H1 (cell line): ENCODE data around the gene GIMAP5. TPM values are rescaled to one million over a fixed set of nuclear protein-coding genes. Genes with fewer than 3 reads are reported as not detected.

Source experiments
- CTCF ChIA-PET: fragments of 300-600 bp; sonication (Branson Sonifier 250); formaldehyde crosslinking; loops from one replicate; lab custom pipeline; 2021; ENCODE audit not compliant: partially characterized antibody; lab: Charles Lee
- POLR2A ChIA-PET: fragments of 300-600 bp; sonication (Branson Sonifier 250); formaldehyde crosslinking; loops from one replicate; lab custom pipeline; 2021; ENCODE audit warnings: inconsistent platforms; ENCODE audit not compliant: partially characterized antibody; lab: Charles Lee
- DNase-seq, 2 experiments: peaks; one replicate each; pipeline versions ENCODE4 v3.0.0 to v3.0.0-alpha.2; 2010 to 2022; ENCODE audit warnings: low spot score in 2 of 2, low read depth in 1 of 2, mixed read lengths in 1 of 2
- FAIRE-seq: peaks from 2 replicates; lab custom pipeline; 2011; peaks lifted over from hg19 to GRCh38; lab: Jason Lieb, UNC
- H2AFZ ChIP-seq: 2 replicates; pipeline ENCODE4 v1.8.1; 2012; ENCODE audit warnings: low read length, inconsistent platforms
- H2AK5ac ChIP-seq: 2 replicates; pipeline ENCODE4 v1.6.1; 2013; ENCODE audit warnings: low read depth, low read length
- H2BK120ac ChIP-seq: replicated peaks from 2 replicates; pipeline ENCODE3; 2013; ENCODE audit warnings: low read depth, low read length, inconsistent platforms
- H2BK12ac ChIP-seq: 2 replicates; pipeline ENCODE4 v1.6.1; 2013; ENCODE audit warnings: low read depth, low read length
- H2BK15ac ChIP-seq: 2 replicates; pipeline ENCODE4 v1.6.1; 2013; ENCODE audit warnings: low read length
- H2BK20ac ChIP-seq: 2 replicates; pipeline ENCODE4 v1.6.1; 2013; ENCODE audit warnings: low read length
- H2BK5ac ChIP-seq: 2 replicates; pipeline ENCODE4 v1.6.1; 2013; ENCODE audit warnings: low read depth, low read length
- H3K14ac ChIP-seq: 2 replicates; pipeline ENCODE4 v1.6.1; 2013; ENCODE audit warnings: inconsistent platforms; ENCODE audit not compliant: insufficient read length
- H3K18ac ChIP-seq: 2 replicates; pipeline ENCODE4 v1.6.1; 2013; ENCODE audit warnings: low read length; ENCODE audit errors: extremely low read depth
- H3K23ac ChIP-seq: 2 replicates; pipeline ENCODE4 v1.6.1; 2013; ENCODE audit warnings: inconsistent platforms; ENCODE audit not compliant: insufficient read length
- H3K23me2 ChIP-seq: 2 replicates; pipeline ENCODE4 v1.6.1; 2013; ENCODE audit warnings: low read depth, low read length
- H3K27ac ChIP-seq: 2 replicates; pipeline ENCODE4 v1.6.1; 2011; ENCODE audit warnings: low read depth, low read length, inconsistent platforms
- H3K27me3 ChIP-seq, 4 experiments: replicated peaks in 1 of 4; 1 replicate in 1 of 4; 2 replicates in 3 of 4; pipeline versions ENCODE4 v1.6.1 to v1.8.1; 2011 to 2013; ENCODE audit warnings: low read length in 3 of 4, mild to moderate bottlenecking in 3 of 4, inconsistent platforms in 2 of 4, mixed read lengths in 2 of 4, moderate library complexity in 1 of 4; ENCODE audit not compliant: control insufficient read depth in 3 of 4, insufficient read depth in 3 of 4; ENCODE audit errors: extremely low read depth in 1 of 4
- H3K36me3 ChIP-seq, 4 experiments: 2 replicates each; pipeline versions ENCODE4 v1.6.1 to v1.8.1; 2011 to 2013; ENCODE audit warnings: mild to moderate bottlenecking in 4 of 4, low read length in 3 of 4, moderate library complexity in 2 of 4, control low read depth in 1 of 4, inconsistent platforms in 1 of 4; ENCODE audit not compliant: insufficient read depth in 4 of 4, control insufficient read depth in 2 of 4
- H3K4ac ChIP-seq: replicated peaks from 2 replicates; pipeline ENCODE3; 2013; ENCODE audit warnings: low read length, low read depth, mixed read lengths, inconsistent platforms; ENCODE audit not compliant: insufficient read length
- H3K4me1 ChIP-seq, 4 experiments: replicated peaks in 1 of 4; 1 replicate in 1 of 4; 2 replicates in 3 of 4; pipeline versions ENCODE4 v1.6.1 to v1.8.1; 2011 to 2013; ENCODE audit warnings: low read length in 3 of 4, inconsistent platforms in 2 of 4, mixed read lengths in 1 of 4; ENCODE audit not compliant: insufficient read depth in 4 of 4, control insufficient read depth in 3 of 4
- H3K4me2 ChIP-seq, 2 experiments: 2 replicates each; pipeline versions ENCODE4 v1.6.1 to v1.8.1; 2011 to 2013; ENCODE audit warnings: low read depth in 2 of 2, low read length in 2 of 2, control low read depth in 1 of 2, inconsistent platforms in 1 of 2, mild to moderate bottlenecking in 1 of 2; ENCODE audit not compliant: insufficient read depth in 1 of 2
- H3K4me3 ChIP-seq, 4 experiments: fragments of 200-600, 300-600 bp in 1 of 4; sonication (generic), shearing (Covaris generic), sonication (Bioruptor Twin) in 1 of 4; 2 replicates each; pipeline versions ENCODE4 v1.5.1 to v1.8.1; 2011 to 2016; ENCODE audit warnings: low read length in 4 of 4, low read depth in 3 of 4, control low read depth in 2 of 4, inconsistent platforms in 2 of 4, mild to moderate bottlenecking in 2 of 4, mixed read lengths in 1 of 4, moderate library complexity in 1 of 4; ENCODE audit not compliant: insufficient read depth in 2 of 4; ENCODE audit errors: extremely low read depth in 1 of 4
- H3K56ac ChIP-seq: replicated peaks from 2 replicates; pipeline ENCODE3; 2013; ENCODE audit warnings: low read depth, mild to moderate bottlenecking, mixed read lengths, low read length, inconsistent platforms; ENCODE audit not compliant: insufficient read length
- H3K79me1 ChIP-seq: 2 replicates; pipeline ENCODE4 v1.6.1; 2013; ENCODE audit warnings: low read depth, low read length, control low read depth
- H3K79me2 ChIP-seq, 2 experiments: 2 replicates each; pipeline versions ENCODE4 v1.6.1 to v1.8.1; 2012 to 2013; ENCODE audit warnings: low read length in 2 of 2, mild to moderate bottlenecking in 2 of 2, inconsistent platforms in 1 of 2; ENCODE audit not compliant: insufficient read depth in 2 of 2, control insufficient read depth in 1 of 2
- H3K9ac ChIP-seq, 4 experiments: replicated peaks in 1 of 4; 1 replicate in 1 of 4; 2 replicates in 3 of 4; pipeline versions ENCODE4 v1.6.1 to v1.8.1; 2011 to 2013; ENCODE audit warnings: low read depth in 3 of 4, low read length in 3 of 4, control low read depth in 2 of 4, mild to moderate bottlenecking in 2 of 4, moderate library complexity in 2 of 4, inconsistent platforms in 1 of 4; ENCODE audit errors: extremely low read depth in 1 of 4
- H3K9me3 ChIP-seq, 2 experiments: 2 replicates each; pipeline versions ENCODE4 v1.6.1 to v1.8.1; 2012 to 2013; ENCODE audit warnings: mild to moderate bottlenecking in 2 of 2, moderate library complexity in 2 of 2, control low read depth in 1 of 2, inconsistent platforms in 1 of 2, low read depth in 1 of 2, low read length in 1 of 2, mixed read lengths in 1 of 2; ENCODE audit not compliant: insufficient read depth in 2 of 2
- H4K20me1 ChIP-seq, 2 experiments: replicated peaks in 1 of 2; 2 replicates each; pipeline versions ENCODE3 to v1.8.1; 2011 to 2013; ENCODE audit warnings: inconsistent platforms in 2 of 2, low read length in 2 of 2, mild to moderate bottlenecking in 1 of 2; ENCODE audit not compliant: insufficient read depth in 2 of 2, control insufficient read depth in 1 of 2
- H4K5ac ChIP-seq: 2 replicates; pipeline ENCODE4 v1.6.1; 2013; ENCODE audit warnings: low read length, low read depth, mixed read lengths, inconsistent platforms; ENCODE audit not compliant: insufficient read length
- H4K8ac ChIP-seq: 2 replicates; pipeline ENCODE4 v1.8.0; 2013; ENCODE audit warnings: mild to moderate bottlenecking, moderate library complexity, low read length, inconsistent platforms; ENCODE audit not compliant: insufficient read depth; ENCODE audit errors: extremely low read depth
- H4K91ac ChIP-seq: replicated peaks from 2 replicates; pipeline ENCODE3; 2013; ENCODE audit warnings: low read length, mixed read lengths, inconsistent platforms; ENCODE audit not compliant: insufficient read length
- EZH2 ChIP-seq: fragments of 200-600 bp; sonication (generic); IDR thresholded peaks from 2 replicates; pipeline ENCODE4 v1.7.1; 2012; ENCODE audit warnings: low read depth, mild to moderate bottlenecking, moderate library complexity, low read length, inconsistent platforms; ENCODE audit not compliant: severe bottlenecking
- KDM1A ChIP-seq: fragments of 200-600, 300-600 bp; sonication (generic); IDR thresholded peaks from 2 replicates; pipeline ENCODE4 v1.7.1; 2016; ENCODE audit warnings: mild to moderate bottlenecking, low read length, borderline replicate concordance
- polyA plus RNA-seq, 7 experiments: library from polyadenylated mRNA; depleted of rRNA in 3 of 7; stranded (reverse) in 5 of 7; unstranded in 2 of 7; fragments of >200 nt in 5 of 7; fragments of 200-250 nt in 2 of 7; gene quantifications; 1 replicate in 5 of 7; 2 replicates in 1 of 7; 4 replicates in 1 of 7; pipeline versions ENCODE4 v1.2.1 to v1.2.3, GENCODE V29; 2011 to 2013; ENCODE audit warnings: missing spikeins in 2 of 7, mixed read lengths in 2 of 7
- total RNA-seq: library from RNA; stranded (reverse); fragmentation: NEBNext Ultra II Directional; extraction: Animal tissue kit (Norgen Biotek cat#: 25700); gene quantifications from 2 replicates; pipeline ENCODE4 v1.2.1, GENCODE V29; 2021

Gene GIMAP5
- total and polyA plus RNA-seq, 2 of the 8 experiments (the other 6 are each of a cell fraction or from before 2014, with no cell fraction given) = not detected

DNA sequence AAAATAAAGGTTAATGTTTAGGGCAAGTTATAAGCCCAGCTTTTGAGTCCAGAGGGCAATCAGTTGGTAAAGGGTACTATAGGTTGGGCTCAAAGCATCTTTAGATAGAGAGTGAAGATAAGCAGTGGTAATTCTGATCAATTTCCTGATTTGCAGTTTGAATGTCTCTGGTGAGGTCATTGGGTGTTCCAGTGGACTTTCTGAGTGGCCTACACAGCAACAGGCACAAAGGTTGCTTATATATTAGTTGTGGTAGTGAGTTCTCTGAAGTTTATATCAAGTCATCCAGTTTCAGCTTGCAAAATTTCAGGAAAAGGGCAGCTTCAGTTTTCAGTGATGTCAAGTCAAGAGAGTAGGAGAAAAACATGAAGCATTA lies 29.1 kb downstream of the GIMAP5 start:
- Histone ChIP-seq H3K4me1 (no peaks in the 10 kb centered on the region; a peak in 1 of 7 replicates), H3K36me3 (no peaks in the 10 kb centered on the region), H3K4ac (no peak overlapping the region), H3K14ac (no peak overlapping the region), H4K91ac (no peak overlapping the region), H3K9me3 (no peaks in the 10 kb centered on the region), H3K79me2 (no peaks in the 10 kb centered on the region), H3K4me3 (no peak overlapping the region), H4K8ac (no peak overlapping the region), H3K9ac (no peak overlapping the region), H2AK5ac (no peak overlapping the region), H2BK12ac (no peak overlapping the region), H3K4me2 (no peak overlapping the region), H3K56ac (no peak overlapping the region), H4K5ac (no peak overlapping the region), H3K23ac (no peak overlapping the region), H3K23me2 (no peaks in the 10 kb centered on the region), H3K79me1 (no peaks in the 10 kb centered on the region), H2BK20ac (no peak overlapping the region), H2BK15ac (no peak overlapping the region), H2AFZ (no peak overlapping the region), H3K27me3 (no peaks in the 10 kb centered on the region), H3K18ac (no peak overlapping the region), H2BK5ac (no peak overlapping the region), H2BK120ac (no peak overlapping the region), H4K20me1 (no peaks in the 10 kb centered on the region), H3K27ac (no peak overlapping the region)
- DNase-seq (no peak), FAIRE-seq (no peak)
- ChIA-PET POLR2A (no interaction called here), CTCF (interaction anchor here (1.1 to 1.5 kb wide), 3 partner anchors 11 to 317 kb away, joined by 3 to 5 read pairs (median 4); no protein-coding TSS in a partner anchor)
- TF ChIP-seq KDM1A = no peak
- no peak for TF ChIP-seq EZH2
